Right renal pelvis (tissue), 4 donors: Measurements from ENCODE around the gene LAMB3. TPM values are rescaled to one million over a fixed set of nuclear protein-coding genes. Genes with fewer than 3 reads are reported as not detected.

Experiments used
- DNase-seq, 4 donors: peaks; one replicate each; pipeline ENCODE4 v3.0.0-alpha.2; 2013; ENCODE audit warnings: low read depth in 4 of 4, low spot score in 3 of 4, missing footprints in 1 of 4
- polyA plus RNA-seq, 4 donors: library from polyadenylated mRNA; unstranded; fragments of 120-200 nt; gene quantifications; one replicate each; pipeline ENCODE4 v1.2.1, GENCODE V29; 2013; ENCODE audit not compliant: insufficient read length in 4 of 4

Gene LAMB3
- polyA plus RNA-seq, 4 donors: 0.93 to 1.8 (median 1.7) TPM

GRCh38 chr1:209619696-209620486 is 32.3 kb downstream of the LAMB3 start:
- no peak for DNase-seq

- DNase-seq: no peak
Measured at GRCh38 chr1:209618756-209619420, 33.3 kb downstream of the LAMB3 start.

- no peak for DNase-seq
Measured at GRCh38 chr1:209618291-209618690, 33.9 kb downstream of the LAMB3 start.

- DNase-seq: no peak
Measured at GRCh38 chr1:209617755-209618154, 34.5 kb downstream of the LAMB3 start.

GRCh38 chr1:209617047-209617673 is 35.1 kb downstream of the LAMB3 start:
- DNase-seq: no peak

GRCh38 chr1:209616366-209617046 is 35.7 kb downstream of the LAMB3 start:
- no peak for DNase-seq

- no peak for DNase-seq
Measured at GRCh38 chr1:209614906-209615305, 37.3 kb downstream of the LAMB3 start.

GRCh38 chr1:209614151-209614420 is 38.1 kb downstream of the LAMB3 start:
- DNase-seq: no peak

- DNase-seq: no peak
Measured at GRCh38 chr1:209613400-209614150, 38.6 kb downstream of the LAMB3 start.

GRCh38 chr1:209612646-209613399 is 39.4 kb downstream of the LAMB3 start:
- no peak for DNase-seq

GRCh38 chr1:209611771-209612570 is 40.3 kb downstream of the LAMB3 start:
- DNase-seq: no peak

GRCh38 chr1:209610631-209610905 is 41.7 kb downstream of the LAMB3 start:
- DNase-seq: no peak

GRCh38 chr1:209609791-209610630 is 42.2 kb downstream of the LAMB3 start:
- DNase-seq: no peak

- DNase-seq: no peak
Measured at GRCh38 chr1:209609041-209609790, 43.0 kb downstream of the LAMB3 start.

- no peak for DNase-seq
Measured at GRCh38 chr1:209607795-209608178, 44.4 kb downstream of the LAMB3 start.

- DNase-seq: no peak
Measured at GRCh38 chr1:209607102-209607794, 45.0 kb downstream of the LAMB3 start.

GRCh38 chr1:209603877-209604276 is 48.3 kb downstream of the LAMB3 start:
- no peak for DNase-seq
